RWPE2 (cell line): ENCODE measurements around the gene ERBB4.
"Not testable (repeated sequence)": the region's sequence is repeated elsewhere in the genome, so short reads cannot be mapped to it uniquely, and the experiment has no call there.

Experiments
- ATAC-seq: fragments of 200-7000 bp; cut with Tn5 transposase; 3 replicates; pipeline ENCODE4 v1.9.1; 2021; ENCODE audit warnings: low read depth
- DNase-seq: peaks from one replicate; pipeline ENCODE4 v3.0.0-alpha.2; 2020; ENCODE audit warnings: low spot score
- H3K27ac ChIP-seq: fragments of 450-650 bp; 2 replicates; pipeline ENCODE4 v1.5.1; 2017; ENCODE audit warnings: mild to moderate bottlenecking; ENCODE audit not compliant: poor library complexity, severe bottlenecking
- H3K27me3 ChIP-seq: fragments of 250-450 bp; sonication (Bioruptor Pico); 2 replicates; pipeline ENCODE4 v1.5.1; 2021; ENCODE audit warnings: mild to moderate bottlenecking, moderate library complexity; ENCODE audit not compliant: insufficient read depth, poor library complexity, severe bottlenecking
- H3K36me3 ChIP-seq: fragments of 250-450 bp; sonication (Bioruptor Pico); 2 replicates; pipeline ENCODE4 v1.5.1; 2020; ENCODE audit warnings: low read depth, mild to moderate bottlenecking, moderate library complexity
- H3K4me1 ChIP-seq: fragments of 250-450 bp; sonication (Bioruptor Pico); 2 replicates; pipeline ENCODE4 v1.5.1; 2021; ENCODE audit warnings: mild to moderate bottlenecking, moderate library complexity; ENCODE audit not compliant: insufficient read depth, poor library complexity, severe bottlenecking
- H3K4me3 ChIP-seq: fragments of 250-450 bp; sonication (Bioruptor Pico); 2 replicates; pipeline ENCODE4 v1.5.1; 2021; ENCODE audit warnings: mild to moderate bottlenecking, moderate library complexity; ENCODE audit not compliant: severe bottlenecking
- H3K9me3 ChIP-seq: fragments of 250-450 bp; sonication (Bioruptor Pico); 2 replicates; pipeline ENCODE4 v1.5.1; 2021; ENCODE audit warnings: mild to moderate bottlenecking, moderate library complexity; ENCODE audit not compliant: severe bottlenecking
- TF ChIP-seq, protein P1 (sequence below): fragments of 450-650 bp; IDR thresholded peaks from one replicate; pipeline ENCODE4 v1.5.1; 2017; ENCODE audit warnings: mild to moderate bottlenecking, moderate library complexity; ENCODE audit not compliant: poor library complexity, severe bottlenecking

ERBB4 gene

GRCh38 chr2:211591426-211591825 is 947.2 kb downstream of the ERBB4 start:
- Histone ChIP-seq H3K4me1 (no peaks in the 10 kb centered on the region), H3K27me3 (no peaks in the 10 kb centered on the region), H3K27ac (no peak overlapping the region), H3K9me3 (no peaks in the 10 kb centered on the region), H3K36me3 (no peaks in the 10 kb centered on the region), H3K4me3 (no peak overlapping the region)
- ATAC-seq (peak; percentile 31; the same call in 1 of the 3 replicates), DNase-seq (no peak)
- TF ChIP-seq, protein P1, sequence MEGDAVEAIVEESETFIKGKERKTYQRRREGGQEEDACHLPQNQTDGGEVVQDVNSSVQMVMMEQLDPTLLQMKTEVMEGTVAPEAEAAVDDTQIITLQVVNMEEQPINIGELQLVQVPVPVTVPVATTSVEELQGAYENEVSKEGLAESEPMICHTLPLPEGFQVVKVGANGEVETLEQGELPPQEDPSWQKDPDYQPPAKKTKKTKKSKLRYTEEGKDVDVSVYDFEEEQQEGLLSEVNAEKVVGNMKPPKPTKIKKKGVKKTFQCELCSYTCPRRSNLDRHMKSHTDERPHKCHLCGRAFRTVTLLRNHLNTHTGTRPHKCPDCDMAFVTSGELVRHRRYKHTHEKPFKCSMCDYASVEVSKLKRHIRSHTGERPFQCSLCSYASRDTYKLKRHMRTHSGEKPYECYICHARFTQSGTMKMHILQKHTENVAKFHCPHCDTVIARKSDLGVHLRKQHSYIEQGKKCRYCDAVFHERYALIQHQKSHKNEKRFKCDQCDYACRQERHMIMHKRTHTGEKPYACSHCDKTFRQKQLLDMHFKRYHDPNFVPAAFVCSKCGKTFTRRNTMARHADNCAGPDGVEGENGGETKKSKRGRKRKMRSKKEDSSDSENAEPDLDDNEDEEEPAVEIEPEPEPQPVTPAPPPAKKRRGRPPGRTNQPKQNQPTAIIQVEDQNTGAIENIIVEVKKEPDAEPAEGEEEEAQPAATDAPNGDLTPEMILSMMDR, result no peak

- H3K36me3 ChIP-seq, result no peaks in the 10 kb centered on the region
- no peak overlapping the region for H3K27ac ChIP-seq
- ATAC-seq (no peak), DNase-seq (no peak)
- no peaks in the 10 kb centered on the region for H3K9me3 ChIP-seq
- no peak overlapping the region for H3K4me3 ChIP-seq
- H3K4me1 ChIP-seq, result no peaks in the 10 kb centered on the region
- no peaks in the 10 kb centered on the region for H3K27me3 ChIP-seq
- TF ChIP-seq, protein P1, result no peak
Measured at GRCh38 chr2:211568439-211568838, 970.2 kb downstream of the ERBB4 start.

- H3K27me3 ChIP-seq, result no peaks in the 10 kb centered on the region
- no peaks in the 10 kb centered on the region for H3K36me3 ChIP-seq
- no peak overlapping the region for H3K27ac ChIP-seq
- TF ChIP-seq, protein P1, result no peak
- H3K4me1 ChIP-seq, result no peaks in the 10 kb centered on the region
- ATAC-seq (no peak), DNase-seq (no peak)
- no peak overlapping the region for H3K4me3 ChIP-seq
- H3K9me3 ChIP-seq, result no peaks in the 10 kb centered on the region
Measured at GRCh38 chr2:211564441-211564840, 974.2 kb downstream of the ERBB4 start.

DNA sequence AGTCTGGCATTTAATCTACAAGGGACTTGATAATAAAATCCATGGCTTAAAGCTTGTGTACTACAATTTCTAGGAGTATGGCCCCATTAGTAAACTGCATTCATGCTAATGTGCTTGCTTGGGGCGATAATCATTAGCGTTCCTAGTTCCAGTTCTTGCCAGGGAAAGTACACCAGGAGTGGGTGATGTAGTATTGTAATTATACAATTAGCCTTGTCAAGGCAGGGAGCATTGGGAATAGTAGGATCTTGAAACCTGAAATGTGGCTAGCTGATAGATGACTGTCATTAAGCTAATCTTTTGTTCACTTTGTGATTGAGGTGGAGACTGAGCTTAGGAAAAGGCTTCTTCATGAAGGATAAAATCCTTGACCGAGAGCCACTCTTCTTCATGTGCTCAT is 993.0 kb downstream of the ERBB4 start:
- Histone ChIP-seq H3K9me3 (no peaks in the 10 kb centered on the region), H3K4me1 (no peaks in the 10 kb centered on the region), H3K27me3 (no peaks in the 10 kb centered on the region), H3K4me3 (no peak overlapping the region), H3K36me3 (no peaks in the 10 kb centered on the region), H3K27ac (no peak overlapping the region)
- DNase-seq, result no peak
- no peak for ATAC-seq
- TF ChIP-seq, protein P1, result no peak

- H3K4me1 ChIP-seq, result no peaks in the 10 kb centered on the region
- no peak for DNase-seq
- no peak overlapping the region for H3K27ac ChIP-seq
- no peak overlapping the region for H3K4me3 ChIP-seq
- H3K9me3 ChIP-seq, result no peaks in the 10 kb centered on the region
- no peaks in the 10 kb centered on the region for H3K36me3 ChIP-seq
- peak; percentile 27; the same call in 1 of the 3 replicates for ATAC-seq
- TF ChIP-seq, protein P1, result no peak
- no peaks in the 10 kb centered on the region for H3K27me3 ChIP-seq
Measured at GRCh38 chr2:211534632-211535031, 1004.0 kb downstream of the ERBB4 start.

GRCh38 chr2:211524248-211524647 is 1014.4 kb downstream of the ERBB4 start:
- not testable (repeated sequence) for H3K4me3 ChIP-seq, H3K9me3 ChIP-seq, H3K27ac ChIP-seq, H3K4me1 ChIP-seq, H3K27me3 ChIP-seq, H3K36me3 ChIP-seq, ATAC-seq, DNase-seq
